Fibroblast of gingiva (primary cell): ENCODE measurements around the gene SMIM13.
"Not testable (repeated sequence)": the region's sequence is repeated elsewhere in the genome, so short reads cannot be mapped to it uniquely, and the experiment has no call there.

Experiments
- DNase-seq: peaks from one replicate; pipeline ENCODE4 v3.0.0-alpha.2; 2011; ENCODE audit warnings: low read depth

SMIM13 gene

GRCh38 chr6:11083956-11084355 lies 9.7 kb upstream of the SMIM13 start:
- no peak for DNase-seq

- DNase-seq = no peak
These were observed 7.7 kb upstream of the SMIM13 start for GRCh38 chr6:11085758-11086435.

- not testable (repeated sequence) for DNase-seq
These were observed 6.4 kb upstream of the SMIM13 start for GRCh38 chr6:11087141-11087812.

- no peak for DNase-seq
These were observed 3.9 kb upstream of the SMIM13 start for GRCh38 chr6:11089695-11090094.

- not testable (repeated sequence) for DNase-seq
These were observed 2.5 kb upstream of the SMIM13 start for GRCh38 chr6:11091141-11091540.

- DNase-seq = no peak
These were observed 812 bp upstream of the SMIM13 start for GRCh38 chr6:11092668-11093375.

- no peak for DNase-seq
These were observed 333 bp upstream of the SMIM13 start for GRCh38 chr6:11093376-11093625.

DNA sequence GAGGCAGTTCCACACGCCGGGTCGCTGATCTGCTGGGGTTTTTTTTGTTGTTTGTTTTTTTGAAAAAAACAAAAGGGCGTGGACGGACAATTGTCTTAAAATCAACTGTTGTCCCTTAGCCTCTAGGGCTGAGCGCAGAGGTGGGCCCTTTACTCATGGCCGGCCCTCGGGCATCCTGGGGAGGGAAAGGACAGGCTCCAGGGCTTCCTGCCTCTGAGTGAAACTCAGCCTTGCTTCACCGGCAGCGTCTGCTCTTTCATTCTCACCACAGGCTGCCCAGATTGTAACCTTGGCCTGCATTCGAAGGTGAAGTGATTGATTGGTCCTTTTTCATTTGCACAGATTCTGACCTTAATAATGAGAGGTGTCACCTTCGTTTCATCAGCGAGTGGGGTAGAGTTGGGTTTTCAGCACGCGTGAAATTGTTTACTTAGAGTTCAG lies 797 bp downstream of the SMIM13 start:
- DNase-seq = peak; percentile 25

DNA sequence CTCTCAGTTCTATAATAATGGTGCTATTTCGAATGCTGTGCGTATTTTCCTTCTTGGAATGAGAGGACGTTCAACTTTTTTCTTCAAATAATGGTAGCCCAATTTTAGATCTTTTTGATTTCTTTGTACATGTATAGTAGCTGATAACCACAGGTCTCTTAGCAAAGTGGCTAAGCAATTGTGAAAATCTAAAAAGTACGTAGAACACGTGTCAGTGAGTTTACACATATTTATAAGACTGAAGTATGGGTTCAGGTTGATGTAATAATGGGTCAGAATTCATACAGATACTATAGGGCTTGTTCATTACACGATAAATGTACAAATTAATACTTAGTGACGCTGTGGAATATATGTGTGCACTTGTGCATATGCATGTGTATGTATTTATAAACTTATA lies 1.3 kb downstream of the SMIM13 start:
- DNase-seq = no peak

GRCh38 chr6:11096109-11096508 lies 2.5 kb downstream of the SMIM13 start:
- peak; percentile 78 for DNase-seq

DNA sequence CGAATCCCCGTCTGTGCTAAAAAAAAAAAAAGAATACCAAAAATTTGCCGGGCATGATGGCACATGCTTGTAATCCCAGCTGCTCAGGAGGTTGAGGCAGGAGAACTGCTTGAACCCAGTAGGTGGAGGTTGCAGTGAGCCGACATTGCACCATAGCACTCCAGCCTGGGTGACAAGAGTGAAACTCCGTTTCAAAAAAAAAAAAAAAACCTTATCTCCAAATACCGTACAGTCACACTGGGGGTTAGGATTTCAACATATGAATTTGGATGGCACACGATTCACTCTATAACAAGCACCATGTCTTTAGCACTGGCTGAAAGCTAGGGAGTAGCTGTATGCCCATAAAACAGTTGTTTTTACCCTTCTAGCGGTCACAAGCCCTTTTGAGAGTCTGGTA lies 3.8 kb downstream of the SMIM13 start:
- DNase-seq = no peak

DNA sequence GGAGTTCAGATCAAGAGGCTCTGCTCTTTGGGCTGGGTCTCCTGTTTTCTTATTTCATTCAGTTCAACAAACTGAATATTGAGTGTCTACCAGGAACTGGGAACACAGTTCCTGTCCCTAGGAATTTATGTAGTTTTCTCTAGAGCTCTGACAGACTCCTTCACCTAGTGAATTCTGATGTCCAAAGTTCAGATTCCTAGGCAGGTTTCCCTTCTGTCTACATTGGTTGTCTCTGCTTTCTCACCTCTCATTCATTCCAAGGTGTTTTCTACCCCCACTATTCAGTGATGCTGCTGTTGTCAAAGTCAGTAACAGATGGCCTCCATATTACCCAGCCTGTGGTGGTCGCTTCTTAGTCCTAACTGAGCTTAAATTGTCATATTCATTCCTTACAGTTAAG lies 4.4 kb downstream of the SMIM13 start:
- DNase-seq = no peak

DNA sequence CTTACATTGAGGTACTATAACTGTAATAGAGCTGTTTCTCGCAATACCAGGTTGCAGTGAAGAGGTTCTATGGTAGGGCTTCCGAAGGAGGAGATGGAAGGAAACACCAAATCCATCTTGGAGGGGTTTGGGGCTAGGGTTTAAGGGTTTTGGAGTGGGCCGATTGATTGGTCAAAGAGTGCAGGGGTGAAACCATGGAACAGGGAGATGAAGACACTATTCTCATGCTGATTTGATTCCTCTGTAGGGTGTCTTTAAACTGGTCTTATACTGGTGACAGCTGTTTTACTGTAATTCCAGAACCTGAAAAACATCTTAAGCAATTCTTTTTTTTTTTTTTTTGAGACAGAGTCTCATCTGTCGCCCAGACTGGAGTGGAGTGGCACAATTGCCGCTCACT lies 7.8 kb downstream of the SMIM13 start:
- DNase-seq = no peak

GRCh38 chr6:11103065-11103464 lies 9.4 kb downstream of the SMIM13 start:
- no peak for DNase-seq

DNA sequence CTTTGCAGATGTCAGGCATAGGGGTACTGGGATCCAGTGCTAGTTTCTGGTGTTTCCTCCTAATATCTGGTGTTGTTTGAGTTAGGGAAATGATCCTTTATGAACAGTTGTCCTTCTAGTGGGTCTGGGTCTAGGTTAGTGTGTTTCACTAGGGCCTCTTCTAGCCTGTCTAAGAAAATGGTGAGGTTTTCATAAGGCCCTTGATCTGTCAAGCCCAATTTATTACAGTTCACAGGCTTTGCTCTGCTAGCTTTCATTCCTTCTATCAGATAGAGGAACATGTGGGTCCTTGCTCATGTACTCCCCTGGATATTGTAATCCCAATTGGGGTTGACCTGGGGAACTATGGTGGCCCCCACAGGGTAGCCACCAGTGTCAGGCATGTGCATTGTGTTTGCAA lies 15.1 kb downstream of the SMIM13 start:
- DNase-seq = no peak

GRCh38 chr6:11110921-11111768 lies 17.5 kb downstream of the SMIM13 start, which contains the start of gene ERVFRD-1:
Gene ERVFRD-1, minus strand, starts transcription at chr6:11111725. Its CDS starts 6,415 bp downstream, at chr6:11105310.
- DNase-seq = no peak

GRCh38 chr6:11111769-11112437 lies 18.3 kb downstream of the SMIM13 start:
- DNase-seq = no peak

DNA sequence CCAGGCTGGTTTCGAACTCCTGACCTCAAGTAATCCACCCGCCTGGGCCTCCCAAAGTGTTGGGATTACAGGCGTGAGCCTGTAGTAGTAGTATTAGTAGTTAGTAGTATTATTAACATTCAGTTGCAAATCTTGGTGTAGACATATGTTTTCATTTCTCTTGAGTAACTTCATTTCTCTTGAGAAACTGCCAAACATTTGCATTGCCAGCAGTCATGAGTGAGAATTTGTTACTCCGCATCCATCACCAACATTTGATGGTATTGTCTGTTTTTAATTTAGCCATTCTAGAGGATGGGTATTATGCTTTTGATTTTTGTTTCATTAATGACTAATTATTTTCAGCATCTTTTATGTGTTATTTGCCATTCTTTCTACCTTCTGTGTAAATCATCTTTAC lies 19.4 kb downstream of the SMIM13 start:
- DNase-seq = peak; percentile 83

- peak; percentile 43 for DNase-seq
These were observed 22.3 kb downstream of the SMIM13 start for GRCh38 chr6:11115808-11116536.

DNA sequence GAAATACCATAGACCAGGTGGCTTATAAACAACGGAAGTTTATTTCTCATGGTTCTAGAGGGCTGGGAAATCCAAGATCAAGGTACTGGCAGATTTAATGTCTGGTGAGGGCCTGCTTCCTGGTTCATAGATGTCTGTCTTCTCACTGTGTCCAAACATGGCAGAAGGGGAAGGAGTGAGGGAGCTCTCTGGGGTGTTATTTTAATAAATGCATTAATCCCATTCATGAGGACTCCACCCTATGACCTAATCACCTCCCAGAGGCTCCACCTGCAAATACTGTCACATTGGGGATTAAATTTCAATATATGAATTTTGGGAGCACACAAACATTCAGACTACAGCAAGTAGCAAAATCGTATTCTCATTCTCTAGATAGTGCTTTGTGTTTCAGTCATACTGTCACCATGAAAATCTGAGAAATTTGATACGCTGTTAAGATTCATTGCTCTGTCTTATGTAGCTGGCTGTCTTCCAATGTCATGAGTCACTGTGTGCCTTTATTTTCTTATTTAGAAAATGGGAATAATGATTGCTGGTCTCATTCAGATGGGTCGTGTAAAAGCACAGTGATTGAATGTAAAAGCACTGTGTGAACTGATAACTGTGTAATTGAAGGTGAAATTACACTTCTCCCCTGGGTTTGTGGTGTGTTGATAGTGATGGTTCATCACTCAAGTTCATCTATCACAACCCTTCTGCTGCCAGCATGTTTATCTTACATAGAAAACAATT lies 26.8 kb downstream of the SMIM13 start:
- peak; percentile 20 for DNase-seq
